ENCODE measurements around the gene ZMAT1. TPM values are rescaled to one million over a fixed set of nuclear protein-coding genes. Genes with fewer than 3 reads are reported as not detected.

ZMAT1 gene
- total RNA-seq (2022; extraction: Qiagen RNA extraction; ENCODE audit: low read depth) = 0.04 to 0.08 TPM (median 0.07 TPM) in 4 of 5 replicates, not detected in the other

GRCh38 chrX:101931488-101932248 lies at the start of gene ZMAT1:
ZMAT1 (minus strand) TSS chrX:101932027; CDS start chrX:101932008, 19 bp downstream.

Other genes starting within 250 kb of the ZMAT1 start
- not detected in 5 replicates for gene TCEAL2, start 193.7 kb upstream of the ZMAT1 start, total RNA-seq (2022; extraction: Qiagen RNA extraction; ENCODE audit: low read depth)
- gene TCEAL6, start 210.5 kb upstream of the ZMAT1 start, total RNA-seq (2022; extraction: Qiagen RNA extraction; ENCODE audit: low read depth) = not detected in 5 replicates
- not detected in 5 replicates for gene BEX5, start 223.9 kb upstream of the ZMAT1 start, total RNA-seq (2022; extraction: Qiagen RNA extraction; ENCODE audit: low read depth)

All from A549 treated with CpdA at 1 μM for 4 hours (cell line).